ENCODE measurements around the gene KNSTRN. TPM values are rescaled to one million over a fixed set of nuclear protein-coding genes. Genes with fewer than 3 reads are reported as not detected.

Gene KNSTRN
- total RNA-seq, 1 donor from 2014 or later = 152 TPM

DNA sequence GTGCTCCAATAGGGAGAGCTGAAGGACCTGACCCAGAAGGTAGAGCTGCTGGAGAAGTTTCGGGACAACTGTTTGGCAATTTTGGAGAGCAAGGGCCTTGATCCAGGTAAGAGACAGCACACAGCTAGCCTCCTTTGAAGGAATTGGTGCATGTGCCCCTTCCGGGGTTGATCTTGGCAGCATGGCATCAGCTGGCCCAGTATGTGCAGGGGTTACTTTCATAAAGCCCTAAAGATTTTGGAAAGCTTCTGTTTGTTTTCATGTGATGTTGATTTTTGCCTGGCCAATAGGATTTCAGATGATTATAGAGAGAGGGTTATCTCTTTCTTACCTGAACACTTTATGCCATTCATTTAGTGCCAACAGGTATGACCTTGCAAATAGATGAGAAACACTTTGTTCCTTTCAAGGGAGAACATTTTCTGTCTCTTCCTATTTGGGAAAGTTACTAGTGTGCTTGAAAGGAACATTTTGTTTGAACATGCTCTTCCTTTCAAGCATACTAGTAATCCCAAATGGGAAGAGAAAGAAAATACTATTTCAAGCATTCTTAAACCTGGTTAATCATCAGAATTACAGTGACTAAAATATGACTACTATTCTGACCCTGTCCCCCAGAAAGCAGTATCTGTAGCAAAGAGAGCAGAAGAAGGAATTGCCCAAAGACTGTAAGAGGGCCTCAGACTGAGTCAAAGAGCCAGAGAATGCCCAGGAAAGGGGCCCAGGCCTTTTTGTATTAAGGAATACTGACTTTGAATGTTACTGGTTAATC lies 7.5 kb downstream of the KNSTRN start:
- Mint-ChIP-seq H3K4me3 (no peak overlapping the region), H3K27me3 (ENCODE audit: insufficient read depth, low read depth) (no peaks in the 10 kb centered on the region), H3K27ac (no peak overlapping the region), H3K36me3 (peaks cover 48% of the 10 kb centered on the region), H3K9me3 (no peaks in the 10 kb centered on the region), H3K4me1 (peaks cover 4% of the 10 kb centered on the region)
- TF ChIP-seq EZH2 (IDR thresholded peaks at IDR 0.05) (no peak), CTCF (IDR thresholded peaks at IDR 0.05) (no peak), EZH2phosphoT487 (IDR thresholded peaks at IDR 0.05) (no peak)
- Histone ChIP-seq H3K79me2 (ENCODE audit: low read depth) (peaks cover 10% of the 10 kb centered on the region), H3K4me2 (no peak overlapping the region), H3F3A (ENCODE audit: low read depth) (peaks cover 6% of the 10 kb centered on the region), H4K20me1 (ENCODE audit: low read depth) (peaks cover 15% of the 10 kb centered on the region), H3K4me1 (peaks cover under 1% of the 10 kb centered on the region), H3K4me3 (no peak overlapping the region), H2AFZ (replicated peaks) (no peak overlapping the region), H3K36me3 (peaks cover 53% of the 10 kb centered on the region), H3K9ac (no peak overlapping the region), H3K27ac (no peak overlapping the region), H3K27me3 (no peaks in the 10 kb centered on the region), H3K9me3 (ENCODE audit: low read depth) (no peaks in the 10 kb centered on the region)
- no peak for DNase-seq (ENCODE audit: low spot score)

- no peaks in the 10 kb centered on the region for H3K4me1 Mint-ChIP-seq
- Histone ChIP-seq H3K27ac (no peak overlapping the region), H3K36me3 (peaks cover 35% of the 10 kb centered on the region), H3K4me1 (no peaks in the 10 kb centered on the region), H3F3A (ENCODE audit: low read depth) (peaks cover 20% of the 10 kb centered on the region), H2AFZ (replicated peaks) (no peak overlapping the region), H3K4me3 (no peak overlapping the region), H3K9me3 (ENCODE audit: low read depth) (no peaks in the 10 kb centered on the region), H4K20me1 (ENCODE audit: low read depth) (peaks cover 8% of the 10 kb centered on the region), H3K4me2 (no peak overlapping the region), H3K79me2 (ENCODE audit: low read depth) (no peaks in the 10 kb centered on the region), H3K9ac (no peak overlapping the region), H3K27me3 (no peaks in the 10 kb centered on the region)
- no peak overlapping the region for H3K4me3 Mint-ChIP-seq
- peaks cover 33% of the 10 kb centered on the region for H3K36me3 Mint-ChIP-seq
- H3K27ac Mint-ChIP-seq = no peak overlapping the region
- no peaks in the 10 kb centered on the region for H3K9me3 Mint-ChIP-seq
- TF ChIP-seq EZH2phosphoT487 (IDR thresholded peaks at IDR 0.05) = no peak
- TF ChIP-seq CTCF (IDR thresholded peaks at IDR 0.05) = no peak
- TF ChIP-seq EZH2 (IDR thresholded peaks at IDR 0.05) = no peak
- no peak for DNase-seq (ENCODE audit: low spot score)
- no peaks in the 10 kb centered on the region for H3K27me3 Mint-ChIP-seq (ENCODE audit: insufficient read depth, low read depth)
Measured at GRCh38 chr15:40392986-40393948, 10.7 kb downstream of the KNSTRN start.

- peaks cover 8% of the 10 kb centered on the region for H3K36me3 Mint-ChIP-seq
- Histone ChIP-seq H3K27ac (no peak overlapping the region), H3F3A (ENCODE audit: low read depth) (peaks cover 17% of the 10 kb centered on the region), H4K20me1 (ENCODE audit: low read depth) (peaks cover 4% of the 10 kb centered on the region), H3K27me3 (no peaks in the 10 kb centered on the region), H3K79me2 (ENCODE audit: low read depth) (no peaks in the 10 kb centered on the region), H3K4me1 (no peaks in the 10 kb centered on the region), H3K9ac (no peak overlapping the region), H3K36me3 (peaks cover 13% of the 10 kb centered on the region), H3K9me3 (ENCODE audit: low read depth) (no peaks in the 10 kb centered on the region), H3K4me2 (no peak overlapping the region), H2AFZ (replicated peaks) (no peak overlapping the region), H3K4me3 (no peak overlapping the region)
- no peak for DNase-seq (ENCODE audit: low spot score)
- H3K4me1 Mint-ChIP-seq = no peaks in the 10 kb centered on the region
- H3K9me3 Mint-ChIP-seq = no peaks in the 10 kb centered on the region
- no peak overlapping the region for H3K27ac Mint-ChIP-seq
- no peak overlapping the region for H3K4me3 Mint-ChIP-seq
- TF ChIP-seq EZH2phosphoT487 (IDR thresholded peaks at IDR 0.05) (no peak), EZH2 (IDR thresholded peaks at IDR 0.05) (no peak), CTCF (IDR thresholded peaks at IDR 0.05) (no peak)
- peaks cover 2% of the 10 kb centered on the region for H3K27me3 Mint-ChIP-seq (ENCODE audit: insufficient read depth, low read depth)
Measured at GRCh38 chr15:40397688-40398412, 15.3 kb downstream of the KNSTRN start.
